ENCODE measurements around the gene ST3GAL3. TPM values are rescaled to one million over a fixed set of nuclear protein-coding genes. Genes with fewer than 3 reads are reported as not detected.

The ST3GAL3 gene
- total and polyA plus RNA-seq, 10 of the 15 experiments (the other 5 are each of a cell fraction or from before 2014, with no cell fraction given): 1.2 to 19.3 (median 11.0) TPM

DNA sequence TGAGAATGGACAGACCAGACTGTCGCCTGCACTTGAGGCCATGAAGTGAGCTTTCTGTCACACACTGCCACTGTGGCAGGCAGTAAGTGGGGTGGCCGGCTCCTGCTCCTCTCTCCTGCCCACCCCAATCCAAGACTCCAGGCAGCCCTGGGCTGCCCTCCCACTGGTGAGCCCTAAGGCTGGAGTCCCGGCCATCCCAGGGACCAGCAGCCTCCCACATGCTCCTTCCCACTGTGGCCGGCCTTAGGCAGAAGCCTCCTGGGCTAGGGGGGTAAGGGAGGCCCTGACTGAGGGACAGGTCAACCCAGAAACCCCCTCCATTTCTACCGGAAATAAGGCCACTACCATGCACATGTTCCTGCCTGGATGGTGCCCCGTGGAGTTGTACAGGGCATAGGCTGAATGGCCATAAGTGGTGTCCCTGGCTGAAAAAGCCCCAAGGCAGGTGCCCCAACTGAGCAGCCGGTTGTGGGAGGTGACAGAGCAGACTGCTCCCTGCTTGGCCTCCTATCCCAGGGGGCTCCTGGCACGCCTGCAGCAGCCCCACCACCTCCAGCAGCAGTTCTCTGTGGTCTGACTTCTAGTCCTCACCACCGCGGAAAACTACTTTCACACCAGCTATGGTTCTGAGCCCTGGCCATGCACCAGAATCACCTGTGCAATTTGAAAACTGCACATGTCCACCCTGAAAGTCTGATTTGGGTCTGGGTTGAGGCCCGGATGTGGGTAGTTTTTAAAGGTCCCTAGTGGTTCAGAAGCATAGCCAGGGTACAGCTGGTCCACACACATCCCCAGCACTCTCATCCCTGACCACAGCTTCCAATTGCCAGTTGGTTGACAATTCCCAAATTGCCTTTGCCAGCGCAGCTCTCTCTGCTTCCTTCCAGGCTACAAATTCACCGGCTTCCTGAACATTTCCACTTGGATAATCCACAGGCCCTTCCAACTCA lies 224.7 kb downstream of the ST3GAL3 start:
- Histone ChIP-seq H3K4me1 (ENCODE audit: control insufficient read depth, insufficient read depth, low read length) (peaks cover 11% of the 10 kb centered on the region), H3K9me3 (replicated peaks; ENCODE audit: control insufficient read depth, insufficient read depth, low read length) (no peaks in the 10 kb centered on the region), H3K4me2 (ENCODE audit: control insufficient read depth, insufficient read depth) (no peak overlapping the region), H3K79me2 (ENCODE audit: control insufficient read depth, insufficient read depth, low read length) (no peaks in the 10 kb centered on the region), H3K9ac (ENCODE audit: control insufficient read depth, insufficient read depth, low read length) (no peak overlapping the region), H3K36me3 (ENCODE audit: control insufficient read depth in 2 of 2, insufficient read depth in 2 of 2, low read length in 1 of 2) (no peaks in the 10 kb centered on the region), H3K27me3 (replicated peaks in 1 of 2; ENCODE audit: control insufficient read depth in 2 of 2, insufficient read depth in 2 of 2, low read length in 1 of 2) (no peaks in the 10 kb centered on the region), H3K27ac (ENCODE audit: control insufficient read depth, insufficient read depth) (no peak overlapping the region), H4K20me1 (ENCODE audit: control insufficient read depth, insufficient read depth) (no peaks in the 10 kb centered on the region), H2AFZ (ENCODE audit: control insufficient read depth, low read depth, low read length) (no peak overlapping the region), H3K4me3 (no peak overlapping the region)
- ChIA-PET POLR2A (interaction anchor here (1.0 kb wide), 1 partner anchor 168 kb away, joined by 4 read pairs; no protein-coding TSS in a partner anchor), RAD21 (ENCODE audit: unreplicated experiment) (interaction anchor here (1.1 to 13.3 kb wide), 2 partner anchors 165 to 176 kb away, joined by 3 to 587 read pairs; no protein-coding TSS in a partner anchor), SMC1A (ENCODE audit: uncharacterized antibody, unreplicated experiment) (interaction anchor here (1.1 to 8.7 kb wide), 5 partner anchors 13 to 165 kb away, joined by 3 to 481 read pairs (median 21); partner anchors contain the start of gene IPO13), CTCF (interaction anchor here (0.9 to 19.3 kb wide), 5 partner anchors 8 to 279 kb away, joined by 3 to 1117 read pairs (median 95); partner anchors contain the start of genes IPO13 and KDM4A)
- FAIRE-seq (no peak), DNase-seq (ENCODE audit: low read depth, low spot score) (no peak), ATAC-seq (no peak)
- BruUV-seq (replicated peaks): no TSS peak
- 48% methylated on average over 13 of the region's 13 CpGs for WGBS (ENCODE audit: insufficient coverage, insufficient replicate concordance, low lambda C conversion rate, missing lambda C conversion rate)
- in situ Hi-C loops (cut with MboI) (loop anchor here (5.0 kb wide), 1 partner anchor 170 kb away; no protein-coding TSS in a partner anchor), intact Hi-C loops (cut with micrococcal nuclease; ENCODE audit: unreplicated experiment) (loop anchor here (5.0 kb wide), 1 partner anchor 95 kb away; no protein-coding TSS in a partner anchor)
- TF ChIP-seq IKZF1 (conservative IDR thresholded peaks at IDR 0.05): 0 out of 2 replicates have a peak, but pooled peaks have one; percentile 11
- TF ChIP-seq ETV6 (conservative IDR thresholded peaks at IDR 0.05 in 1 of 2, IDR thresholded peaks at IDR 0.05 in 1 of 2; ENCODE audit: borderline replicate concordance in 1 of 2, low read depth in 1 of 2): no peak

Measured in GM12878 (cell line).